H7 (cell line): ENCODE measurements around the gene MDH2. TPM values are rescaled to one million over a fixed set of nuclear protein-coding genes. Genes with fewer than 3 reads are reported as not detected.
A peak's percentile ranks its signal among the peaks of the same experiment; 100 is the strongest.
"Not testable (repeated sequence)": the region's sequence is repeated elsewhere in the genome, so short reads cannot be mapped to it uniquely, and the experiment has no call there.

Experiments used
- DNase-seq: peaks from one replicate; pipeline ENCODE4 v3.0.0; 2012
- H3K27me3 ChIP-seq: 2 replicates; pipeline ENCODE4 v1.6.0; 2011; ENCODE audit warnings: mild to moderate bottlenecking, low read length; ENCODE audit not compliant: control insufficient read depth, insufficient read depth
- H3K36me3 ChIP-seq: replicated peaks from 2 replicates; pipeline ENCODE4 v1.5.1; 2011; ENCODE audit warnings: low read length; ENCODE audit not compliant: control insufficient read depth, insufficient read depth
- H3K4me3 ChIP-seq: 2 replicates; pipeline ENCODE4 v1.5.1; 2011; ENCODE audit warnings: low read depth, mild to moderate bottlenecking, control low read depth, low read length, moderate library complexity; ENCODE audit not compliant: insufficient read depth
- total RNA-seq: library from RNA; depleted of rRNA; stranded (reverse); fragments of >200 nt; shearing (Covaris generic); gene quantifications from 2 replicates; pipeline ENCODE4 v1.2.3, GENCODE V29; 2014

MDH2 gene
- total RNA-seq, 1 experiment from 2014 or later = 246 TPM

DNA sequence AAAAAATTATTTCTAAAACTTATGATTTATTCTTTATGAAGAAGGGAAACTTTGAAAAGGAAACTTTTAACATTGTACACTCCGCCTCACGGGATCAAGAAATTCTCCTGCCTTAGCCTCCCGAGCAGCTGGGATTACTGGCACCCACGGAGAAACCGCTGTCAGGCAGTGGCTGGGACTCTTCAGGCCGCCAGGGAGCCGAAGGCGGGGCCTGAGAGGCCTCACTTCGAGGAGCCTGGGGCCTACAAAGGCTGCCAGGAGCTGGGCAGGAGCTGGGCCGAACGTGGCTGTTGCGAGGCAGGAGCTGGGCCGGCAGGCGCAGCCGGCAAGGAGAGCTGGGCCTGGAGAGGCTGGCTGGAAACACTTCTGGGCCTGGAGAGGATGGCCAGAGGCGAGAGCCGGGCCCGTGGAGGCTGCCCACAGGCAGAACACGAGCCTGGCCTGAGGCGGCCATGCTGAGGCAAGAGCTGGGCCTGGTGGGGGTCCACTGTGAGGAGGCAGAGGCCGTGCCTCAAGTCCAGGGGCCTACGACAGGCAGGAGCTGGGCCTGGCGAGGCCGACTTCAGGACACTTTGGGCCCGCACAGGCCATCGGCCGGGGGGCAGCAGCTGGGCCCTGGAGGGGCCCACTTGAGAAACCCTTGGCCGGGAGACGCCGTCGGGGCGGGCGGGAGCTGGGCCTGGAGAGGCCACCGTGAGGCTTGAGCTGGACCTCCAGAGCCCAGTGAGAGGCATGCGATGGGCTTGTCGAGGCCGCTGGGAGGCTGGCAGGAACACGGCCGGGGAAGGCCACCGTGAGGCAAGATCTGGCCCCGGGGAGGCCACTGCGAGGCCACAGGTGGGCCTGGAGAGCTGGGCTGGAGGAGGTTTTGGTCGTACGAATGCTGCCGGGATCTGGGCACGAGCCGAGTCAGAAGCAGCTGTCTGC is 23.7 kb downstream of the MDH2 start:
- H3K4me3 ChIP-seq = no peak overlapping the region
- H3K27me3 ChIP-seq = no peaks in the 10 kb centered on the region
- peak; percentile 30 for DNase-seq
- no peaks in the 10 kb centered on the region for H3K36me3 ChIP-seq

DNA sequence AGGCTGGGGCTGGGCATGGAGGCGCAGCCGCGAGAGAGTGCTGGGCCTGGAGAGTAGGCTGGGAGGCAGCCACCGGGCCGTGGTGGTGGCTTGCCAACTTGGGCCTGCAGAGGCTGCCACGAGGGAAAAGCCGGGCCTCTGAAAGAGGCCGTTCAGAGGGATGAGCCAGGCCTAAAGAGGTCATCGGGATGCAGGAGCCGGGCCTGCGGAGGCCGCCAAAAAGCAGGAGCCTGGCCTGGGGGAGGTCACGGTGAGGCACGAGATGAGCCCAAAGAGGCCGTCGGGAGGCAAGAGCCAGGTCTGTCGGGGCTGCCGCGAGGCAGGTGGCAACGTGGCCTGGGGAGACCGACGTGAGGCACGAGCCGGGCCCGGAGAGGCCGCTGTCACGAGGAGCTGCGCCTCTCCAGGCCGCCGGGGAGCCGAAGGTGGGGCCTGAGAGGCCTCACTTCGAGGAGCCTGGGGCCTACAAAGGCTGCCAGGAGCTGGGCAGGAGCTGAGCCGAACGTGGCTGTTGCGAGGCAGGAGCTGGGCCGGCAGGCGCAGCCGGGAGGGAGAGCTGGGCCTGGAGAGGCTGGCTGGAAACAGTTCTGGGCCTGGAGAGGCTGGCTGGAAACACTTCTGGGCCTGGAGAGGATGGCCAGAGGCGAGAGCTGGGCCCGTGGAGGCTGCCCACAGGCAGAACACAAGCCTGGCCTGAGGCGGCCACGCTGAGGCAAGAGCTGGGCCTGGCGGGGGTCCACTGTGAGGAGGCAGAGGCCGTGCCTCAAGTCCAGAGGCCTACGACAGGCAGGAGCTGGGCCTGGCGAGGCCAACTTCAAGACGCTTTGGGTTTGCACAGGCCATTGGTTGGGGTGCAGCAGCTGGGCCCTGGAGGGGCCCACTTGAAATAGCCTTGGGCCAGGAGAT is 24.6 kb downstream of the MDH2 start:
- DNase-seq = no peak
- no peaks in the 10 kb centered on the region for H3K27me3 ChIP-seq
- no peaks in the 10 kb centered on the region for H3K36me3 ChIP-seq
- no peak overlapping the region for H3K4me3 ChIP-seq

DNA sequence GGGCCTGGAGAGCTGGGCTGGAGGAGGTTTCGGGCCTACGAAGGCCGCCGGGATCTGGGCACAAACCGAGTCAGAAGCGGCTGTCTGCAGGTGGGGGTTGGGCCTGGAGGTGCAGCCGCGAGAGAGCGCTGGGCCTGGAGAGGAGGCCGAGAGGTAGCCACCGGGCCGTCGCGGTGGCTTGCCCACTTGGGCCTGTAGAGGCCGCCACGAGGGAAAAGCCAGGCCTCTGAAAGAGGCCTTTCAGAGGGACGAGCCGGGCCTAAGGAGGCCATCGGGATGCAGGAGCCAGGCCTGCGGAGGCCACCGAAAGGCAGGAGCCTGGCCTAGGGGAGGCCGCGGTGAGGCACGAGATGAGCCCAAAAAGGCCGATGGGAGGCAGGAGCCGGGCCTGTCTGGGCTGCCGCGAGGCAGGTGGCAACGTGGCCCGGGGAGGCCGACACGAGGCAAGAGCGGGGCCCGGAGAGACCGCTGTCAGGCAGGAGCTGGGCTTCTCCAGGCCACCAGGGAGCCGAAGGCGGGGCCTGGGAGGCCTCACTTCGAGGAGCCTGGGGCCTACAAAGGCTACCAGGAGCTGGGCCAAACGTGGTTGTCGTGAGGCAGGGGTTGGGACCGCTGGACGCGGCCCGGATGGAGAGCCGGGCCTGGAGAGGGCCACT is 25.6 kb downstream of the MDH2 start:
- Histone ChIP-seq H3K4me3 (no peak overlapping the region), H3K36me3 (no peaks in the 10 kb centered on the region), H3K27me3 (no peaks in the 10 kb centered on the region)
- peak; percentile 86 for DNase-seq

DNA sequence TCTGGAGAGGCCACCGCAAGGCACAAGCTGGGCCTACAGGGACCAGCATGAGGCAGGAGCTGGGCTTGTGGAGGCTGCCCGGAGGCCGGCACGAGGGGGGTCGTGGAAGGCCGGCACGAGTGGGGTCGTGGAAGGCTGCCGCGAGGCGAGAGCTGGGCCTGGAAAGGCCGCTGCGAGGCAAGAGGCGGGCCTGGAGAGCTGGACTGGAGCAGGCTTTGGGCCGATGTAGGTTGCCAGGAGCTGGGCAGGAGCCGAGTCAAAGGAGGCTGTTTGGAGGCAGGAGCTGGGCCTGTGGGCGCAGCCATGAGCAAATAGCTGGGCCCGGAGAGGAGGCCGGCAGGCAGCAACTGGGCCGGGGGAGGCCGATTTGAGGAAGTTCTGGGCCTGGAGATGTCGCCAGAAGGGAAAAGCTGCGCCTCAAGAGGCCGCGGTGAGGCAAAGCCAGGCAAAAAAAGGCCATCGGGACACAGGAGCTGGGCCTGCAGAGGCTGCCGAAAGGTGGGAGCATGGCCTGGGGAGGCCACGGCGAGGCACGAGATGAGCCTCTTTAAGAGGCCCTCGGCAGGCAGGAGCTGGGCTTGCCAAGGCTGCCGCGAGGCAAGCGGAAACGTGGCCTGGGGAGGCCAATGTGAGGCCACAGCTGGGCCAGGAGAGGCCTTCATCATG is 26.5 kb downstream of the MDH2 start:
- no peaks in the 10 kb centered on the region for H3K27me3 ChIP-seq
- peak; percentile 17 for DNase-seq
- H3K36me3 ChIP-seq = no peaks in the 10 kb centered on the region
- H3K4me3 ChIP-seq = no peak overlapping the region

GRCh38 chr7:76074972-76075370 is 27.1 kb downstream of the MDH2 start:
- no peak for DNase-seq
- Histone ChIP-seq H3K27me3 (no peaks in the 10 kb centered on the region), H3K4me3 (no peak overlapping the region), H3K36me3 (no peaks in the 10 kb centered on the region)

DNA sequence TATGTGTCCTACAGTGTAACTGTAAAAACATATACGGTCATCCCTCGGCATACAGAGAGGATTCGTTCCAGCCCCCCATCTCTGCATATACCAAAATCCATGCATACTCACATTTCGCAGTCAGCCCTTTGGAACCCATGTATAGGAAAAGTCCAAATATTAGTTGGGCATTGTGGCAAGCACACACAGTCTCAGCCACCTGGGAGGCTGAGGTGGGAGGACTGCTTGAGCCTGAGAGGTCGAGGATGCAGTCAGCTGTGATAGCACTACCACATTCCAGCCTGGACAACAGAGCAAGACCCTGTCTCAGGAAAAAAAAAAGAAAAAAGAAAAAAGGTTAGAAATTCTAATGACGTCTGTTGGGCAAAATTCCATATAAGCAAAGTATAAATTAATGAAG is 29.1 kb downstream of the MDH2 start:
- Histone ChIP-seq H3K36me3 (no peaks in the 10 kb centered on the region), H3K4me3 (no peak overlapping the region), H3K27me3 (no peaks in the 10 kb centered on the region)
- no peak for DNase-seq

DNA sequence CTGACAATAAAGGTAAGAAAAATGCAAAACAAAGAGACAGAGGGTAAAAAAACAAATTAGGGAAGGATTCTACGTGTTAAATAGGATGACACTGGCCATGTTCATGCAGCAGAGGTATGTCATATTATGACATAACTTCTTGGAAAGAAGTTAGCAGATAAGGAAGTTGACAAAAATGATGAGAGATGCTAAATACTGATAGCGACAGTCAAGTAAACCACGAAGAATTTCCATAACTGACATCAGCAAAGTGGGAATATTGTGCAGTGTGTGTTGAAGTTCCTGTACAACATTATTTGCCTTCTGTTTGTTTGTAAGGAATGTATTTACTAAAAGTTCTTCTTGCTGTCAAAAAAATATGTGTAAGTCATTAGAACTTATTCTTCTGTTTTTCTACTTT is 29.5 kb downstream of the MDH2 start:
- Histone ChIP-seq H3K36me3 (no peaks in the 10 kb centered on the region), H3K27me3 (no peaks in the 10 kb centered on the region), H3K4me3 (no peak overlapping the region)
- DNase-seq = no peak

- H3K4me3 ChIP-seq = no peak overlapping the region
- H3K27me3 ChIP-seq = no peaks in the 10 kb centered on the region
- no peaks in the 10 kb centered on the region for H3K36me3 ChIP-seq
- DNase-seq = no peak
Measured at GRCh38 chr7:76080204-76080603, 32.3 kb downstream of the MDH2 start.

DNA sequence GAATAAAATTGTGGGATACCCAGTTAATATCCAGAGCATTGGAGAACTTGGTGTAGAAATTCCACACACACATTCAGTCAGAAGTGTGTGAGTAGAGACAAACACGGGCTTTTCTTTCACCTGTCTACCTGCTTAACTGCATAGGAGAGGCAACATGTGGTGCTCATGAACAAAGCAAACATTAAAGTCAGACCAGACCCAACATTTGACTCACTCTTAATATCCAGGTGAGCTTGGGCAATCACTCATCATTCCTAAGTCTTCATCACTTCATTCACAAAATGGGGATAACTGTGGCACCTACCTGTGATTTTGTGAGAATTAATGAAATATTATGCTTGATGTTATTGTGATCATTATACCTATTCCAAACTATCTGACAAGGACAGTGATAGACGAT is 36.2 kb downstream of the MDH2 start:
- DNase-seq, H3K36me3 ChIP-seq, H3K27me3 ChIP-seq, H3K4me3 ChIP-seq: not testable (repeated sequence)

- Histone ChIP-seq H3K4me3 (no peak overlapping the region), H3K27me3 (no peaks in the 10 kb centered on the region), H3K36me3 (no peaks in the 10 kb centered on the region)
- DNase-seq = no peak
Measured at GRCh38 chr7:76086070-76086469, 38.2 kb downstream of the MDH2 start.

DNA sequence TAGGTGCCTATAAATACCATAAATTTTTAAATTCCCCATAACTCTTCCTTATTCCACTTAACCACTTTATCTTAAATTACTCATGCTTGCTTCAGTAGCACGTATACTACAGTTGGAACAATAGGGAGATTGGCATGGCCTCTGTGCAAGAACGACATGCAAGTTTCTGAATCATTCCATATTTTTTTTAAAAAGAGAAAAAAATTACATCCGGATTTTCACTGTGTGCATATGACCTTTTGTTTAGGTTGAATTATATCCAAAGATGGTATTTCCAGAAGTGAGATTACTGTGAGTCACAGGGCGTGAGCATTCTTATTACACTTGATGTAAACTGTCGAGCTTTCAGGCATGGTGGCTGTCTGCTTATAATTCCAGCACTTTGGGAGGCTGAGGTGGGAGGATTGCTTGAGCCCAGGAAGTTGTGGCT is 39.5 kb downstream of the MDH2 start:
- DNase-seq, H3K4me3 ChIP-seq, H3K27me3 ChIP-seq, H3K36me3 ChIP-seq: not testable (repeated sequence)

- no peak for DNase-seq
- Histone ChIP-seq H3K27me3 (no peaks in the 10 kb centered on the region), H3K36me3 (no peaks in the 10 kb centered on the region), H3K4me3 (no peak overlapping the region)
Measured at GRCh38 chr7:76089865-76090475, 42.1 kb downstream of the MDH2 start.

DNA sequence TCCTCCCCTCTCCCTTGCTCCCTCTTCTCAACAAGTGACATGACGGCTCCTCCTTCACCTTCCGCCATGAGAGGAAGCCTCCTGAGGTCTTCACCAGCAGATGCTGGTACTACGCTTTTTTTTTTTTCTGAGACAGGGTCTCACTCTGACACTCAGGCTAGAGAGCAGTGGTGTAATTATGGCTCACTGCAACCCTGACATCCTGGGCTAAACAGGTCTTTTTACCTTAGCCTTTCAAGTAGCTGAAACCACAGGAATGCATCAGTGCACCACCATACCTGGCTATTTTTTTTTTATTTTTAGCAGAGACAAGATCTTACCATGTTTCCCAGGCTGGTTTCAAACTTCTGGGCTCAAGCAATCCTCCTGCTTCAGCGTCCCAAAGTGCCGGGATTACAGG is 43.6 kb downstream of the MDH2 start:
- H3K27me3 ChIP-seq = no peaks in the 10 kb centered on the region
- no peak for DNase-seq
- no peak overlapping the region for H3K4me3 ChIP-seq
- no peaks in the 10 kb centered on the region for H3K36me3 ChIP-seq

DNA sequence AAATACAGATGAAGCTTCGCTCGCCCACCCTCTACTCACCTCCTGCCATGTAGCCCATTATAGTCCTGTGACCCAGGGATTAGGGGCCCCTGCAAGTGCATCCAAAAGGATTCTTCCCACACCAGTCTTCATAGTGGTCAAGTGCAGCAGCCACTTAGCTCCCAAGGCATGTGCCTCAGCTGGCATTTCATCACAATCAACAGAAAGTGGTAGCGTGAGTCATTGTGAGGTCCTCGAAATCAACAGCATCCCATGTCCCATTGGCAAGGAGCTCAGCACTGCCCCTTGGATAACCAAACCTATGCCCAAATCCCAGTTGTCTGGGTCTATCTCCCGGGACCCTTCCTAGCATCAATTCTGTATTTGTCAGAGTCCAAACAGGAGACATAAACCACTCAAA is 45.6 kb downstream of the MDH2 start:
- DNase-seq, H3K36me3 ChIP-seq, H3K27me3 ChIP-seq, H3K4me3 ChIP-seq: not testable (repeated sequence)
